ENCODE results near the gene GDF10. TPM values are rescaled to one million over a fixed set of nuclear protein-coding genes. Genes with fewer than 3 reads are reported as not detected.

GDF10 gene
- total and polyA plus RNA-seq, 5 donors from 2014 or later, result not detected

GRCh38 chr10:47360419-47361040 is 60.5 kb downstream of the GDF10 start:
- H3K4me1 ChIP-seq (ENCODE audit: control insufficient read depth, insufficient read depth, low read length, poor library complexity, severe bottlenecking), result no peaks in the 10 kb centered on the region
- Mint-ChIP-seq H3K4me1 (no peaks in the 10 kb centered on the region), H3K27ac (peak overlapping the region in 1 of 3 donors; percentile 90), H3K27me3 (no peaks in the 10 kb centered on the region), H3K9me3 (no peaks in the 10 kb centered on the region), H3K36me3 (no peaks in the 10 kb centered on the region), H3K4me3 (no peak overlapping the region)
- no peaks in the 10 kb centered on the region for H3K9me3 ChIP-seq (ENCODE audit: control insufficient read depth in 2 of 2, low read length in 2 of 2)
- DNase-seq (no peak), ATAC-seq (ENCODE audit: low read depth in 2 of 2) (no peak)
- no peak overlapping the region for H3K4me3 ChIP-seq (ENCODE audit: low read depth, low read length)
- no peaks in the 10 kb centered on the region for H3K36me3 ChIP-seq (ENCODE audit: control insufficient read depth, insufficient read depth, low read length)
- H3K27me3 ChIP-seq (ENCODE audit: control insufficient read depth, insufficient read depth, low read length), result no peaks in the 10 kb centered on the region
- no peak overlapping the region for H3K27ac ChIP-seq (ENCODE audit: insufficient read depth, low read length, poor library complexity, severe bottlenecking)

- Mint-ChIP-seq H3K4me1 (no peaks in the 10 kb centered on the region), H3K36me3 (no peaks in the 10 kb centered on the region), H3K27ac (no peak overlapping the region), H3K4me3 (no peak overlapping the region), H3K27me3 (no peaks in the 10 kb centered on the region), H3K9me3 (no peaks in the 10 kb centered on the region)
- H3K9me3 ChIP-seq (ENCODE audit: control insufficient read depth in 2 of 2, low read length in 2 of 2), result no peaks in the 10 kb centered on the region
- no peaks in the 10 kb centered on the region for H3K27me3 ChIP-seq (ENCODE audit: control insufficient read depth, insufficient read depth, low read length)
- DNase-seq (peak in 1 of 3 donors; percentile 21), ATAC-seq (ENCODE audit: low read depth in 2 of 2) (no peak)
- no peaks in the 10 kb centered on the region for H3K36me3 ChIP-seq (ENCODE audit: control insufficient read depth, insufficient read depth, low read length)
- no peaks in the 10 kb centered on the region for H3K4me1 ChIP-seq (ENCODE audit: control insufficient read depth, insufficient read depth, low read length, poor library complexity, severe bottlenecking)
- H3K4me3 ChIP-seq (ENCODE audit: low read depth, low read length), result no peak overlapping the region
- no peak overlapping the region for H3K27ac ChIP-seq (ENCODE audit: insufficient read depth, low read length, poor library complexity, severe bottlenecking)
These were observed 61.3 kb downstream of the GDF10 start for GRCh38 chr10:47361293-47361692.

DNA sequence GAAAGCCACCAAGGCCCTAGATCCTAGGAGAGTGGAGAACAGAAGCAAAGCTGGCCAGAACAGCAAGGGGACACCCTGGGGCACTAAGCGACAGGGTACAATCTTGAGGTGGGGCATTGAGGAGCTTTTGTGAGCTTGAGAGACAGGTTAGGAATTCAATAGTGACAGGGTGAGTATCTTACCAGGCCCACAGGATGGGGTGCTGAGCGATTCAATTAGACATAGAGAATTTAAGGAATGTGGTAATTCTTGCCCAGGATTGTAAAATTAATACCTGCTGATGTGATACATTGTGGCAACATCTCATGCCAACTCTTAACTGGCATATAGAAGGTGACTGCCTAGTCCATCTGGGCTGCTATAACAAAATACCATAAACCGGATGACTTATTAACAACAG is 62.2 kb downstream of the GDF10 start:
- Histone ChIP-seq H3K27me3 (ENCODE audit: control insufficient read depth, insufficient read depth, low read length) (no peaks in the 10 kb centered on the region), H3K9me3 (ENCODE audit: control insufficient read depth in 2 of 2, low read length in 2 of 2) (no peaks in the 10 kb centered on the region), H3K27ac (ENCODE audit: insufficient read depth, low read length, poor library complexity, severe bottlenecking) (no peak overlapping the region), H3K4me1 (ENCODE audit: control insufficient read depth, insufficient read depth, low read length, poor library complexity, severe bottlenecking) (no peaks in the 10 kb centered on the region), H3K4me3 (ENCODE audit: low read depth, low read length) (no peak overlapping the region), H3K36me3 (ENCODE audit: control insufficient read depth, insufficient read depth, low read length) (no peaks in the 10 kb centered on the region)
- Mint-ChIP-seq H3K9me3 (no peaks in the 10 kb centered on the region), H3K27me3 (no peaks in the 10 kb centered on the region), H3K4me1 (no peaks in the 10 kb centered on the region), H3K4me3 (no peak overlapping the region), H3K36me3 (no peaks in the 10 kb centered on the region), H3K27ac (no peak overlapping the region)
- DNase-seq (no peak), ATAC-seq (ENCODE audit: low read depth in 2 of 2) (no peak)

Other genes starting within 250 kb of the GDF10 start
- not detected for gene GDF2, start 22.3 kb downstream of the GDF10 start, total RNA-seq
- gene GDF2, start 22.3 kb downstream of the GDF10 start, polyA plus RNA-seq, result not detected
- gene RBP3, start 48.2 kb downstream of the GDF10 start, total RNA-seq, result not detected
- not detected for gene RBP3, start 48.2 kb downstream of the GDF10 start, polyA plus RNA-seq
- gene ZNF488, start 84.1 kb downstream of the GDF10 start, total RNA-seq, result not detected
- not detected for gene ZNF488, start 84.1 kb downstream of the GDF10 start, polyA plus RNA-seq
- gene ANXA8, start 183.9 kb downstream of the GDF10 start, total RNA-seq, result not detected
- gene ANXA8, start 183.9 kb downstream of the GDF10 start, polyA plus RNA-seq, result not detected
- not detected for gene FAM25G, start 191.5 kb downstream of the GDF10 start, total RNA-seq
- gene FAM25G, start 191.5 kb downstream of the GDF10 start, polyA plus RNA-seq, result not detected
- gene AGAP9, start 223.4 kb downstream of the GDF10 start, total RNA-seq, result 8.0 TPM
- gene AGAP9, start 223.4 kb downstream of the GDF10 start, polyA plus RNA-seq, result under 1 TPM in 2 of 4 donors, not detected in 2; 0.07 to 0.46 TPM

Measured in CD4-positive, CD25-positive, alpha-beta regulatory T cell (primary cell).